ENCODE results near the gene TRIM8.

Gene TRIM8

GRCh38 chr10:102611514-102612087, 32.7 kb upstream of the TRIM8 start:
- Histone ChIP-seq H4K20me1 (ENCODE audit: low read depth, low read length) (no peaks in the 10 kb centered on the region), H3K9me2 (replicated peaks; ENCODE audit: insufficient read depth, low read length) (no peaks in the 10 kb centered on the region), H3K36me3 (ENCODE audit: low read length) (no peaks in the 10 kb centered on the region), H3K27ac (ENCODE audit: low read depth, low read length) (no peak overlapping the region), H3K27me3 (ENCODE audit: low read length) (no peaks in the 10 kb centered on the region), H3K9me3 (ENCODE audit: insufficient read depth, low read length) (no peaks in the 10 kb centered on the region), H3K9ac (ENCODE audit: low read length) (no peak overlapping the region), H3K4me3 (ENCODE audit: insufficient read depth, low read length, poor library complexity, severe bottlenecking) (no peak overlapping the region), H3F3A (ENCODE audit: insufficient read depth) (no peaks in the 10 kb centered on the region), H3K79me2 (ENCODE audit: insufficient read depth, low read length) (no peaks in the 10 kb centered on the region), H2AFZ (ENCODE audit: low read depth, low read length, severe bottlenecking) (no peak overlapping the region), H3K4me2 (ENCODE audit: low read depth, low read length, poor library complexity, severe bottlenecking) (no peak overlapping the region)
- TF ChIP-seq CTCF (IDR thresholded peaks at IDR 0.05; ENCODE audit: insufficient read depth, low read length, poor library complexity, severe bottlenecking), result no peak
- TF ChIP-seq EZH2phosphoT487 (conservative IDR thresholded peaks at IDR 0.05; ENCODE audit: low read length), result no peak

- Histone ChIP-seq H2AFZ (ENCODE audit: low read depth, low read length, severe bottlenecking) (no peak overlapping the region), H3K36me3 (ENCODE audit: low read length) (no peaks in the 10 kb centered on the region), H3K4me3 (ENCODE audit: insufficient read depth, low read length, poor library complexity, severe bottlenecking) (no peak overlapping the region), H3K27me3 (ENCODE audit: low read length) (no peaks in the 10 kb centered on the region), H3F3A (ENCODE audit: insufficient read depth) (no peaks in the 10 kb centered on the region), H3K9me2 (replicated peaks; ENCODE audit: insufficient read depth, low read length) (no peaks in the 10 kb centered on the region), H4K20me1 (ENCODE audit: low read depth, low read length) (no peaks in the 10 kb centered on the region), H3K79me2 (ENCODE audit: insufficient read depth, low read length) (no peaks in the 10 kb centered on the region), H3K9me3 (ENCODE audit: insufficient read depth, low read length) (no peaks in the 10 kb centered on the region), H3K27ac (ENCODE audit: low read depth, low read length) (no peak overlapping the region), H3K9ac (ENCODE audit: low read length) (no peak overlapping the region), H3K4me2 (ENCODE audit: low read depth, low read length, poor library complexity, severe bottlenecking) (no peak overlapping the region)
- TF ChIP-seq EZH2phosphoT487 (conservative IDR thresholded peaks at IDR 0.05; ENCODE audit: low read length) (no peak), CTCF (IDR thresholded peaks at IDR 0.05; ENCODE audit: insufficient read depth, low read length, poor library complexity, severe bottlenecking) (no peak)
Observed at GRCh38 chr10:102612964-102613275, 31.4 kb upstream of the TRIM8 start.

GRCh38 chr10:102613286-102613685, 31.0 kb upstream of the TRIM8 start:
- H2AFZ ChIP-seq (ENCODE audit: low read depth, low read length, severe bottlenecking), result no peak overlapping the region
- H3K79me2 ChIP-seq (ENCODE audit: insufficient read depth, low read length), result no peaks in the 10 kb centered on the region
- H3K9me2 ChIP-seq (replicated peaks; ENCODE audit: insufficient read depth, low read length), result no peaks in the 10 kb centered on the region
- no peaks in the 10 kb centered on the region for H4K20me1 ChIP-seq (ENCODE audit: low read depth, low read length)
- H3K27ac ChIP-seq (ENCODE audit: low read depth, low read length), result no peak overlapping the region
- H3K9ac ChIP-seq (ENCODE audit: low read length), result no peak overlapping the region
- no peaks in the 10 kb centered on the region for H3K36me3 ChIP-seq (ENCODE audit: low read length)
- H3K4me3 ChIP-seq (ENCODE audit: insufficient read depth, low read length, poor library complexity, severe bottlenecking), result no peak overlapping the region
- TF ChIP-seq CTCF (IDR thresholded peaks at IDR 0.05; ENCODE audit: insufficient read depth, low read length, poor library complexity, severe bottlenecking) (no peak), EZH2phosphoT487 (conservative IDR thresholded peaks at IDR 0.05; ENCODE audit: low read length) (no peak)
- H3K27me3 ChIP-seq (ENCODE audit: low read length), result no peaks in the 10 kb centered on the region
- no peaks in the 10 kb centered on the region for H3K9me3 ChIP-seq (ENCODE audit: insufficient read depth, low read length)
- no peaks in the 10 kb centered on the region for H3F3A ChIP-seq (ENCODE audit: insufficient read depth)
- no peak overlapping the region for H3K4me2 ChIP-seq (ENCODE audit: low read depth, low read length, poor library complexity, severe bottlenecking)

Data from SU-DHL-6 (cell line).